ENCODE measurements around the gene ZIC1. TPM values are rescaled to one million over a fixed set of nuclear protein-coding genes. Genes with fewer than 3 reads are reported as not detected.

Gene ZIC1
- total and polyA plus RNA-seq, 9 of the 15 experiments (the other 6 are each of a cell fraction or from before 2014, with no cell fraction given): 0.21 to 0.42 TPM; not detected in 7

DNA sequence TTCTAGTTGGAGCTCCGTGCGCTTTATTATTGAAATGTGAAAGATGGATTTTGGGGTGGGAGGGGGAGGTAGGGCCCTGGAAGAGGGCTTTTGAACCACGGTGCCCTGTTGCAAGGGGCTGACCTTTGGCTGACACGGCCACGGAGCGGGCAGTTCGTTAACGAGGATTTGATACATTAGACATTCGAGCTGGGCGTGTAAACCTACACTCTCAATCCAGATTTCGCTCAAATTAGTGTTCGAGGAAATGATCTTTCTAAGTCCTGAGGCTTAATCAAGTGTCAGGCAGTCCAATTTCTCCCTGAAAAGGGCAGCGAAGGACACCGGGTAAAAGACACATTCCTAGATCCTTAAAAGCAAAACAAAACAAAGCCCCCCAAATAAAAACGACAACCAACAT is 13.0 kb downstream of the ZIC1 start (continued):
- TF ChIP-seq ZNF124 (CRISPR knock-in tag; IDR thresholded peaks at IDR 0.05): no peak

DNA sequence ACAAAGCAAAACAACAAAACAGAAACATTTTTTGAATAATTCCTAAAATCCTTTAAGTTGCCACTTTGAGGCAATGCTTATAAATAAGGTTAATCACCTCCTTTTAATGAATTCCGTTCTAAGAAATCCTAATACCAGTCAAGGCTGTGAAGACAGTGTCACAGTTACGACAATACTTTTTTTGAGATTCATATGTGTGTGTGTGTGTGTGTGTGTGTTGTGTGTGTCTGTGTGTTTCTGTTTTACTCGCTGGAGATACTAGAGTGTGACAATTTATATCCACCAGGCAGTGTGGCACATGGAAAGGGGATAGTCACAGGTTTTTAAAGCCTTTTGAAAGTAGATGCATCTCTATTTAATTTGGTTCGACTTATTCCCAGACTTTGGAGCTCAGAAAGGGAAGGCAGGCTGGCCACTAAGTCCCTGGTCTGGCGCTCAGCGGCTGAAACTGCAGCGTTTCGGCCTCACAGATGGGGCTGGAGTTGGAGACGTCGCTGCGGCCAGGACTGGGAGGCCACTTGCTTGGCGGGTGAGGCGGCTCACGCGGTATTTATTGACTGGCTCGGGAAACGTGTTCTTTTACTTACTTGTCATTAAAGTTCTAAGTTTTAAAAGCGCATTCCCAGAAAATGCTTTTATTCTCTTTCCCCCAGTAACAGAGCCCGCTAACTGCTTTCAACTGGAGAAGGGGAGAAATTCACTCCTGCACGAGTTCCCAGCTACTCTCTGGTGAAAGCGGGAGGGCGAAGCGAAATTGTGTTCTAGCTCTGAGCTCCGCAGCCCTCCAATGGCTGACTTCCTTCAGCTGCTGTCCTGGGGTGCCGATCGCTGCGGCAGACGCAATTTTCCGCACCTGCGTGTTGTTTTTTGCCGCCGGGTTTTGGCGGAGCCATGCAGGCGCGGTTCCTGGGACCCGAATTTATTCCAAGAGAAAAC is 13.7 kb downstream of the ZIC1 start:
- H3K4me3 ChIP-seq: no peak overlapping the region
- H3K79me2 ChIP-seq (ENCODE audit: control insufficient read depth, insufficient read depth, low read length): no peaks in the 10 kb centered on the region
- H3K27ac ChIP-seq (ENCODE audit: extremely low read depth, low read depth, low read length): no peak overlapping the region
- peaks cover 0 to 8% of the 10 kb centered on the region in 2 experiments; a peak in 1 of 5 replicates for H3K4me1 ChIP-seq (replicated peaks in 1 of 2; ENCODE audit: control insufficient read depth in 2 of 2, insufficient read depth in 2 of 2, low read length in 2 of 2)
- ChIA-PET CTCF (ENCODE audit: low intra/inter-chr PET ratio) (no interaction called here), POLR2A (no interaction called here)
- H3K27me3 ChIP-seq (ENCODE audit: control insufficient read depth in 2 of 2, insufficient read depth in 2 of 2, low read length in 2 of 2): peaks cover 14 to 45% of the 10 kb centered on the region in 2 experiments
- BruUV-seq (replicated peaks): no TSS peak
- H3K36me3 ChIP-seq (ENCODE audit: control insufficient read depth, insufficient read depth, low read length): no peaks in the 10 kb centered on the region
- no peaks in the 10 kb centered on the region for H4K20me1 ChIP-seq (replicated peaks; ENCODE audit: control insufficient read depth, insufficient read depth, low read length)
- no peak overlapping the region for H2AFZ ChIP-seq (ENCODE audit: low read depth, low read length)
- no peak for FAIRE-seq
- ATAC-seq: no peak; the same call in 2 of the 3 replicates
- intact Hi-C loops (cut with micrococcal nuclease): no loop called here
- under 1% methylated on average over 36 of the region's 36 CpGs for WGBS (ENCODE audit: insufficient coverage, low coverage, missing lambda C conversion rate)
- no peak for DNase-seq (ENCODE audit: extremely low read depth in 1 of 4, low spot score in 3 of 4)
- in situ Hi-C loops (cut with MboI): no loop called here
- no peaks in the 10 kb centered on the region for H3K9me3 ChIP-seq (replicated peaks; ENCODE audit: control insufficient read depth, insufficient read depth, low read depth, low read length)
- no peak overlapping the region for H3K4me2 ChIP-seq (ENCODE audit: insufficient read depth, low read length)
- H3K9me1 ChIP-seq (ENCODE audit: control insufficient read depth, insufficient read depth, low read length): no peaks in the 10 kb centered on the region
- no peak overlapping the region for H3K9ac ChIP-seq (ENCODE audit: insufficient read depth in 1 of 2, low read depth in 2 of 2, low read length in 2 of 2)
- TF ChIP-seq SNIP1 (IDR thresholded peaks at IDR 0.05; ENCODE audit: low read depth): no peak
- TF ChIP-seq ARID2 (IDR thresholded peaks at IDR 0.05): no peak
- TF ChIP-seq, protein P1, sequence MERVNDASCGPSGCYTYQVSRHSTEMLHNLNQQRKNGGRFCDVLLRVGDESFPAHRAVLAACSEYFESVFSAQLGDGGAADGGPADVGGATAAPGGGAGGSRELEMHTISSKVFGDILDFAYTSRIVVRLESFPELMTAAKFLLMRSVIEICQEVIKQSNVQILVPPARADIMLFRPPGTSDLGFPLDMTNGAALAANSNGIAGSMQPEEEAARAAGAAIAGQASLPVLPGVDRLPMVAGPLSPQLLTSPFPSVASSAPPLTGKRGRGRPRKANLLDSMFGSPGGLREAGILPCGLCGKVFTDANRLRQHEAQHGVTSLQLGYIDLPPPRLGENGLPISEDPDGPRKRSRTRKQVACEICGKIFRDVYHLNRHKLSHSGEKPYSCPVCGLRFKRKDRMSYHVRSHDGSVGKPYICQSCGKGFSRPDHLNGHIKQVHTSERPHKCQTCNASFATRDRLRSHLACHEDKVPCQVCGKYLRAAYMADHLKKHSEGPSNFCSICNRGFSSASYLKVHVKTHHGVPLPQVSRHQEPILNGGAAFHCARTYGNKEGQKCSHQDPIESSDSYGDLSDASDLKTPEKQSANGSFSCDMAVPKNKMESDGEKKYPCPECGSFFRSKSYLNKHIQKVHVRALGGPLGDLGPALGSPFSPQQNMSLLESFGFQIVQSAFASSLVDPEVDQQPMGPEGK (CRISPR knock-in tag; IDR thresholded peaks at IDR 0.05; ENCODE audit: borderline replicate concordance): no peak
- TF ChIP-seq LEF1 (IDR thresholded peaks at IDR 0.05): no peak
- no peak for TF ChIP-seq ZNF184 (CRISPR knock-in tag; IDR thresholded peaks at IDR 0.05)
- TF ChIP-seq, protein P2, sequence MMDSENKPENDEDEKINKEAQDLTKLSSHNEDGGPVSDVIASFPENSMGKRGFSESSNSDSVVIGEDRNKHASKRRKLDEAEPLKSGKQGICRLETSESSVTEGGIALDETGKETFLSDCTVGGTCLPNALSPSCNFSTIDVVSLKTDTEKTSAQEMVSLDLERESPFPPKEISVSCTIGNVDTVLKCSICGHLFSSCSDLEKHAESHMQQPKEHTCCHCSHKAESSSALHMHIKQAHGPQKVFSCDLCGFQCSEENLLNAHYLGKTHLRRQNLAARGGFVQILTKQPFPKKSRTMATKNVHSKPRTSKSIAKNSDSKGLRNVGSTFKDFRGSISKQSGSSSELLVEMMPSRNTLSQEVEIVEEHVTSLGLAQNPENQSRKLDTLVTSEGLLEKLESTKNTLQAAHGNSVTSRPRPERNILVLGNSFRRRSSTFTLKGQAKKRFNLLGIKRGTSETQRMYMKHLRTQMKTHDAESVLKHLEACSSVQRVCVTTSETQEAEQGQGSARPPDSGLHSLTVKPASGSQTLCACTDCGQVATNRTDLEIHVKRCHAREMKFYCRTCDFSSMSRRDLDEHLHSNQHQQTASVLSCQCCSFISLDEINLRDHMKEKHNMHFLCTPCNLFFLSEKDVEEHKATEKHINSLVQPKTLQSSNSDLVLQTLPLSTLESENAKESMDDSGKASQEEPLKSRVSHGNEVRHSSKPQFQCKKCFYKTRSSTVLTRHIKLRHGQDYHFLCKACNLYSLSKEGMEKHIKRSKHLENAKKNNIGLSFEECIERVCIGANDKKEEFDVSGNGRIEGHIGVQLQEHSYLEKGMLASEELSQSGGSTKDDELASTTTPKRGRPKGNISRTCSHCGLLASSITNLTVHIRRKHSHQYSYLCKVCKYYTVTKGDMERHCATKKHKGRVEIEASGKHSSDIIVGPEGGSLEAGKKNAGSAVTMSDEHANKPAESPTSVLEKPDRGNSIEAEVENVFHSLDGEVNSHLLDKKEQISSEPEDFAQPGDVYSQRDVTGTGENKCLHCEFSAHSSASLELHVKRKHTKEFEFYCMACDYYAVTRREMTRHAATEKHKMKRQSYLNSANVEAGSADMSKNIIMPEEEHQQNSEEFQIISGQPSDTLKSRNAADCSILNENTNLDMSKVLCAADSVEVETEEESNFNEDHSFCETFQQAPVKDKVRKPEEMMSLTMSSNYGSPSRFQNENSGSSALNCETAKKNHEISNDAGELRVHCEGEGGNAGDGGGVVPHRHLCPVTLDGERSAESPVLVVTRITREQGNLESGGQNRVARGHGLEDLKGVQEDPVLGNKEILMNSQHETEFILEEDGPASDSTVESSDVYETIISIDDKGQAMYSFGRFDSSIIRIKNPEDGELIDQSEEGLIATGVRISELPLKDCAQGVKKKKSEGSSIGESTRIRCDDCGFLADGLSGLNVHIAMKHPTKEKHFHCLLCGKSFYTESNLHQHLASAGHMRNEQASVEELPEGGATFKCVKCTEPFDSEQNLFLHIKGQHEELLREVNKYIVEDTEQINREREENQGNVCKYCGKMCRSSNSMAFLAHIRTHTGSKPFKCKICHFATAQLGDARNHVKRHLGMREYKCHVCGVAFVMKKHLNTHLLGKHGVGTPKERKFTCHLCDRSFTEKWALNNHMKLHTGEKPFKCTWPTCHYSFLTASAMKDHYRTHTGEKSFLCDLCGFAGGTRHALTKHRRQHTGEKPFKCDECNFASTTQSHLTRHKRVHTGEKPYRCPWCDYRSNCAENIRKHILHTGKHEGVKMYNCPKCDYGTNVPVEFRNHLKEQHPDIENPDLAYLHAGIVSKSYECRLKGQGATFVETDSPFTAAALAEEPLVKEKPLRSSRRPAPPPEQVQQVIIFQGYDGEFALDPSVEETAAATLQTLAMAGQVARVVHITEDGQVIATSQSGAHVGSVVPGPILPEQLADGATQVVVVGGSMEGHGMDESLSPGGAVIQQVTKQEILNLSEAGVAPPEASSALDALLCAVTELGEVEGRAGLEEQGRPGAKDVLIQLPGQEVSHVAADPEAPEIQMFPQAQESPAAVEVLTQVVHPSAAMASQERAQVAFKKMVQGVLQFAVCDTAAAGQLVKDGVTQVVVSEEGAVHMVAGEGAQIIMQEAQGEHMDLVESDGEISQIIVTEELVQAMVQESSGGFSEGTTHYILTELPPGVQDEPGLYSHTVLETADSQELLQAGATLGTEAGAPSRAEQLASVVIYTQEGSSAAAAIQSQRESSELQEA (IDR thresholded peaks at IDR 0.05; ENCODE audit: low read depth): no peak
- no peak for TF ChIP-seq ZNF175 (CRISPR knock-in tag; IDR thresholded peaks at IDR 0.05; ENCODE audit: low read depth)
- TF ChIP-seq MXI1 (IDR thresholded peaks at IDR 0.05; ENCODE audit: low read depth, low read length): no peak
- TF ChIP-seq E2F3 (CRISPR knock-in tag; IDR thresholded peaks at IDR 0.05): no peak
